ENCODE results near the gene TRIO. TPM values are rescaled to one million over a fixed set of nuclear protein-coding genes. Genes with fewer than 3 reads are reported as not detected.

The TRIO gene
- total RNA-seq, 1 experiment from 2014 or later, result 211 TPM

DNA sequence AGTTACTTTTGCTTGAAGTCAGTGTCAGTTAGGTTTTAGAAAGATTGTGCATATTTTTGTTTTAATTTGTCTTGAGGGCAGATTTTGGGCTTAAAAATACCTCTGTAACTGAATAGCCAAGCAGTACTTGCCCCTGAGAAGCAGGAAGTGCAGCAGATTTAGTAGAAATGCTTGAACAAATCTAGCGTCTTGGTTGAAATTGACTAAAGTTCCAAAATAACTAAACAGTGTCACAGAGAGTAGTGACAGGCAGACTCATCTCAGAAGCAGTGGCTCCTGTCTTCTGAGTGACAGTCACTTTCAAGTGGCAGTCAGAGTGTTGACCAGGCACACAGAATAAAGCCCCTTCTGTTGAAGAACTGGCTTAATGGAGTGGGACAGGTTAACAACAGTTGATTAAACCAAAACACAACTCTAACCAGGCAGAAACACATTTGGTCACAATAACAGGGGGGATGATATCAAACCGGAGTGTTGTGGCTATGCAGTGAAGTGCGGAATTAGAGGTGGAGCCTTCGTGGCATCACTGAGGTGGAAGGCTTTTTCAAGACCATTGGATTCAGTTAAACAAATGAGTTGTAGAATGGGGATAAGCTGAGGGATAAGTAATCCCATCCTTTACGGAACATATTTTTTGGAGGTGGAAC lies 29.1 kb downstream of the TRIO start:
- ChIA-PET CTCF (no interaction called here), POLR2A (ENCODE audit: unreplicated experiment) (no interaction called here)
- BruUV-seq (replicated peaks), result no TSS peak
- Histone ChIP-seq H3K4me1 (ENCODE audit: insufficient read depth, low read length) (peaks cover 80% of the 10 kb centered on the region), H3K36me3 (ENCODE audit: low read depth, low read length) (0 out of 2 replicates have a peak, but pooled peaks cover under 1% of the 10 kb centered on the region), H2AFZ (ENCODE audit: low read length) (no peak overlapping the region), H3K4me3 (ENCODE audit: low read length) (no peak overlapping the region), H3K4me2 (ENCODE audit: low read length) (no peak overlapping the region), H4K20me1 (ENCODE audit: low read length) (peaks cover 71% of the 10 kb centered on the region), H3K9me2 (replicated peaks; ENCODE audit: low read length) (no peaks in the 10 kb centered on the region), H3K27me3 (ENCODE audit: low read length) (no peaks in the 10 kb centered on the region), H3K9ac (ENCODE audit: low read length) (no peak overlapping the region), H3F3A (ENCODE audit: low read length, unreplicated experiment) (no peaks in the 10 kb centered on the region), H3K79me2 (ENCODE audit: low read length) (peaks cover 100% of the 10 kb centered on the region), H3K9me3 (ENCODE audit: low read length) (no peaks in the 10 kb centered on the region), H3K27ac (ENCODE audit: low read length) (no peak overlapping the region)
- DNase-seq (no peak), ATAC-seq (no peak)
- TF ChIP-seq, protein P1, sequence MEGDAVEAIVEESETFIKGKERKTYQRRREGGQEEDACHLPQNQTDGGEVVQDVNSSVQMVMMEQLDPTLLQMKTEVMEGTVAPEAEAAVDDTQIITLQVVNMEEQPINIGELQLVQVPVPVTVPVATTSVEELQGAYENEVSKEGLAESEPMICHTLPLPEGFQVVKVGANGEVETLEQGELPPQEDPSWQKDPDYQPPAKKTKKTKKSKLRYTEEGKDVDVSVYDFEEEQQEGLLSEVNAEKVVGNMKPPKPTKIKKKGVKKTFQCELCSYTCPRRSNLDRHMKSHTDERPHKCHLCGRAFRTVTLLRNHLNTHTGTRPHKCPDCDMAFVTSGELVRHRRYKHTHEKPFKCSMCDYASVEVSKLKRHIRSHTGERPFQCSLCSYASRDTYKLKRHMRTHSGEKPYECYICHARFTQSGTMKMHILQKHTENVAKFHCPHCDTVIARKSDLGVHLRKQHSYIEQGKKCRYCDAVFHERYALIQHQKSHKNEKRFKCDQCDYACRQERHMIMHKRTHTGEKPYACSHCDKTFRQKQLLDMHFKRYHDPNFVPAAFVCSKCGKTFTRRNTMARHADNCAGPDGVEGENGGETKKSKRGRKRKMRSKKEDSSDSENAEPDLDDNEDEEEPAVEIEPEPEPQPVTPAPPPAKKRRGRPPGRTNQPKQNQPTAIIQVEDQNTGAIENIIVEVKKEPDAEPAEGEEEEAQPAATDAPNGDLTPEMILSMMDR (conservative IDR thresholded peaks at IDR 0.05; ENCODE audit: low read depth, low read length), result no peak
- no peak for TF ChIP-seq EZH2phosphoT487 (IDR thresholded peaks at IDR 0.05; ENCODE audit: borderline replicate concordance, low read length)
- TF ChIP-seq EZH2 (IDR thresholded peaks at IDR 0.05; ENCODE audit: low read length, unreplicated experiment), result no peak
- intact Hi-C loops (cut with micrococcal nuclease), result no loop called here

DNA sequence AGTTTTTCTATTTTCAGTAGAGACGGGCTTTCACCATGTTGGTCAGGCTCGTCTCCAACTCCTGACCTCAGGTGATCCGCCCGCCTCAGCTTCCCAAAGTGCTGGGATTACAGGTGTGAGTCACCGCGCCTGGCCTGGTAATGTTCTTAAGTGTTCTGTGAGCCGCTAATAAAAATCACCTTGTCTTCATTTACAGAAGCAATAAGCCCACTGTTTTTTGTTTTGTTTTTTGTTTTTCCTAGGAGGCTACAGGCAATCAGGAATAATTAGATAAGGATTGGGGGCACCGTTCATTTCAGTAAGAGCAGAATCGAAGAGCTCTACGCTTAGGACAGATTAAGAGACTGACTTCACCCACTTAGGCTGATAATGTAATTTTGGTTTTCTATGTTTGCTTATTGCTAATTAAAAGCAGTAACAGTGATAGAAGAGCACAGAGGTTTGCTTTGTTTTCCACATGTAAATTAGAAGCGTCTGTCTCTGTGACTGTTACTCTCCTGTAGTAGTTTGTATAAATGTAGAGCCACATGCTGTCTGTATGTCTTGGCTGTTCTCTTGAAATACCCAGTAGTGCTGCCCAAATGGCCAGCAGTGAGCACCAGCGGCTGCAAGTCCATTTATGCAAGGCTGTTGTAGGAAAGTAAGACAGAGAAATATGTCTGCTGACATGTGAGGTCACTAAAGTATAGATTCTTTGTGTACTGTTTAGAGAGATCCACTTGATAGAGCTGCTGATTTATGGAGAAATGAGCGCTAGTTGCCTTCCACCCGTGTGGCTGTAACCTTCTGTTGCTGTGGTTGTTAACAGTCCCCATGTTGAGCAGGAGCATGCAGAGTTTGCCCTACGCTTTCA lies 30.5 kb downstream of the TRIO start:
- no peak overlapping the region for H3K4me3 ChIP-seq (ENCODE audit: low read length)

More for the DNA sequence above, 30.5 kb downstream of the TRIO start:
- Histone ChIP-seq H3K79me2 (ENCODE audit: low read length) (peaks cover 100% of the 10 kb centered on the region), H4K20me1 (ENCODE audit: low read length) (peaks cover 68% of the 10 kb centered on the region), H2AFZ (ENCODE audit: low read length) (no peak overlapping the region), H3F3A (ENCODE audit: low read length, unreplicated experiment) (peaks cover 9% of the 10 kb centered on the region), H3K4me1 (ENCODE audit: insufficient read depth, low read length) (peaks cover 80% of the 10 kb centered on the region), H3K9me3 (ENCODE audit: low read length) (no peaks in the 10 kb centered on the region), H3K27me3 (ENCODE audit: low read length) (no peaks in the 10 kb centered on the region), H3K36me3 (ENCODE audit: low read depth, low read length) (no peaks in the 10 kb centered on the region), H3K9me2 (replicated peaks; ENCODE audit: low read length) (no peaks in the 10 kb centered on the region), H3K4me2 (ENCODE audit: low read length) (no peak overlapping the region), H3K27ac (ENCODE audit: low read length) (no peak overlapping the region), H3K9ac (ENCODE audit: low read length) (no peak overlapping the region)
- POLR2A ChIA-PET (ENCODE audit: unreplicated experiment), result no interaction called here
- BruUV-seq (replicated peaks), result no TSS peak
- no peak for TF ChIP-seq EZH2 (IDR thresholded peaks at IDR 0.05; ENCODE audit: low read length, unreplicated experiment)
- TF ChIP-seq, protein P1 (conservative IDR thresholded peaks at IDR 0.05; ENCODE audit: low read depth, low read length), result no peak
- DNase-seq (no peak), ATAC-seq (no peak)
- intact Hi-C loops (cut with micrococcal nuclease), result no loop called here
- CTCF ChIA-PET, result no interaction called here
